ENCODE data around the gene ADARB1. TPM values are rescaled to one million over a fixed set of nuclear protein-coding genes. Genes with fewer than 3 reads are reported as not detected.
"Not testable (repeated sequence)": the region's sequence is repeated elsewhere in the genome, so short reads cannot be mapped to it uniquely, and the experiment has no call there.

Gene ADARB1
- total RNA-seq, 1 donor from 2014 or later, result 35.0 TPM

- intact Hi-C loops (cut with DNase I), result no loop called here
- DNase-seq (ENCODE audit: low spot score) (peak; percentile 82), ATAC-seq (peak; percentile 43)
Measured at GRCh38 chr21:45138199-45139002, 64.0 kb downstream of the ADARB1 start.

GRCh38 chr21:45139003-45139360 lies 64.6 kb downstream of the ADARB1 start:
- ATAC-seq; DNase-seq (ENCODE audit: low spot score); intact Hi-C loops (cut with DNase I): not testable (repeated sequence)

DNA sequence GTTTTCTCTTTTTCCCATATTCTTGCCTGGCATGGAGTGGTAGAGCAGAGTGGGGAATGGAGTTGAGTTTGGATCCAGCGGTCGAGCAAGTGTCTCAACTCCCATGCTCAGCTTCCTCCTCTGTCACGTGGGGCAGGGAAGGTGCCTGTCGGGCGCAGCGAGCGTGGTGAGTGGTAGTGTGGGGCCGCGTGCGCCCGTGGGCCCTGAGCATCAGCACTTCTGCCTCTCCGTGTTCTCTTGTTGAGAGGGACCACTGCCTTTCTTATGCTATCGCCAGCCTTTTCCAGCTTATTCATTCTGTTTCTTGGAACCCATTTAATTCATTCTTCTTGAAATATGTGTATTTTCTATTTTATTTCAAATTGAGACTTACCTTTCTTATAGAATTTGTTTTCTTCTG lies 65.1 kb downstream of the ADARB1 start:
- no peak for ATAC-seq
- intact Hi-C loops (cut with DNase I), result no loop called here
- peak; percentile 49 for DNase-seq (ENCODE audit: low spot score)

GRCh38 chr21:45140346-45140940 lies 66.1 kb downstream of the ADARB1 start:
- DNase-seq (ENCODE audit: low spot score) (peak; percentile 82), ATAC-seq (peak; percentile 89)
- intact Hi-C loops (cut with DNase I), result no loop called here

DNA sequence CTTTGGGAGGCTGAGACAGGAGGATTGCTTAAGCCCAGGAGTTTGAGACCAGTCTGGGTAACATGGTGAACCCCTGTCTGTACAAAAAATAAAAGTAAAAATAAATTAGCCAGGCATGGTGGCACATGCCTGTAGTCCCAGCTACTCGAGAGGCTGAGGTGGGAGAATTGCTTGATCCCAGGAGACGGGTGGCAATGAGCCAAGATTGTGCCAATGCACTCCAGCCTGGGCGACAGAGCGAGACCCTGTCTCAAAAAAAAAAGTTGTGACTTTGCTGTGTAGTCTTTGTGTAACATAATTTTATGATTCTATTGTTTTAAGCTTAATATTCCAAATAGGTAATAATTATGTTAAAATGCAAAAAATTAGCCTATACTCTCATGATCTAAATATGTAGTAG lies 66.6 kb downstream of the ADARB1 start:
- ATAC-seq; intact Hi-C loops (cut with DNase I): not testable (repeated sequence)
- peak; percentile 60 for DNase-seq (ENCODE audit: low spot score)

- DNase-seq (ENCODE audit: low spot score), result no peak
Measured at GRCh38 chr21:45141507-45141906, 67.1 kb downstream of the ADARB1 start.

DNA sequence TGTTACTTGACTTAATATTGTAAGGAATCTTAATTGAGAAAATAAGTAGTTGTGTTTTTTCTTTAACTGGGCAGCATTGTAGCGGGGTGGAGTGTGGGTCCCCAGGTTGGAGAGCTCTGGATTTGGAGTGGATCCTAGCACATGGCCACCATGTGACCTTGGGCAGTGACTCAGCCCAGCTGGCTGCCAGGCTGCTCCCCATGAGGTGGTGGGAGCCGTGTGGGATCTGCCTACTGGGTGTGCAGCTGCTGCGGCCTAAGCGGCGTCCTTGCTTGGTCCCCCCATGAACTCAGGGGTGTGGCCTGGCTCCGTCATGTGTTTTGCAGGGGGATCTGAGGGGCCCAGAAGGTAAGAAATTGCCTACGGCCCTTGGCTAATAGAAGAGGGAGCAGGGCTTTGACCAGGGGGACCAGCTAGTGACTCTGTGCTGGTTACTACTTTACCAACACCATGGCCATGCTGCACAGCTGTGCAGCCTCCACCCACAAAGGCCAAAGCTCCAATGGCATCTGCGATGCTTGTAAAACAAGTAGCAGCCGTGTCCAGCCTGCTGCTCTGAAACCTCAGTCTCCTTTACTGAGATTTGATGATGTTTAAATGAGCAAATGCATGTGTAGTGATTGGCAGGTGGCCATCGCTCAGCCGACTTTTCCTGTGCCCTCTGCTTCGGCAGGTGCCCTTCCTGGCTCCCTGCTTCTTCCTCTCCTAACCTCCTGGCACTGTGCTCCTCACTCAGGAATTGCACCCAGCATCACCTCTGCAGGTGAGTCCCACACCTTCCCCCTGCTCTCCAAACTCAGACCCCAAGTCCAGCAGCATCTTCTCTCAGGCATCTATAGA lies 68.3 kb downstream of the ADARB1 start:
- ATAC-seq (no peak), DNase-seq (ENCODE audit: low spot score) (no peak)
- intact Hi-C loops (cut with DNase I), result no loop called here

More at GRCh38 chr21:45141507-45141906, 67.1 kb downstream of the ADARB1 start:
- intact Hi-C loops (cut with DNase I), result no loop called here
- no peak for ATAC-seq

DNA sequence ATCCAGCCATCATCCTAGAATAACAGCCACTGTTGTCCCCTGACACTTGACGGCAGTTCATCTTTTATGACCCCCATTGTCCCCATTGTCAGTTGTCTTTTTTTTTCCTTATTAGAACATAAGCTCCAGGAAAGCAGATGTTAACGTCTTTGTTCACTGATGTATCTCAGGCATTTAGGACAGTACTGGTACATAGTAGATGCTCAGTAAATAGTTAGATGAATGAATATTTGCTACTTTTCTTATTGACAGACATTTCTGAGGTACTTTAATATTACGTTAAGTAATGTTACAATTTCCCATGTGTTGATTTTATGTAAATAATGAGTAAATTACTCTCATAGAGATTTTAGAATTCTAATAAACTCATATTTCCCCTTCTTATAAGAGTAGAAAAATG lies 69.5 kb downstream of the ADARB1 start:
- intact Hi-C loops (cut with DNase I), result no loop called here
- DNase-seq (ENCODE audit: low spot score), result no peak
- ATAC-seq, result no peak

DNA sequence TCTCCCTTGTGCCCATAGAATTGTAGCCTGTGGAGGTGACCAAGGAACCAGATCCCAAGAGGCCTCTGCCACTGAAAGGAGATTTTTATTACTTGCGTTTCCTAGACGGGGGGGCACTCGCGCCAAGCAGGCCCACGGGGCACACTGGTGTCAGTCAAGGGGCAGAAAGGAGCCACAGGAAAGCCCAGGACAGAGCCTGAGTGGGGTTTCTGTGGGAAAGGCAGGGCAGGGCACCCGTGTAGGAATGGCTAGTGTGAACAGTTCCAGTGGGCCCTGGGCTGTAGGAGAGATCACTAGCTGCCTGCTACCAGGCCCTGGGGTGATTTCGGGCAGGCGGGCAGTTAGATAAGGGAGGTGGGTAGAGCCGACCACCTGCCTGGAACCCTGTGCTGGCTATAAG lies 70.8 kb downstream of the ADARB1 start:
- no peak for DNase-seq (ENCODE audit: low spot score)
- no peak for ATAC-seq
- intact Hi-C loops (cut with DNase I), result no loop called here

GRCh38 chr21:45145846-45146245 lies 71.5 kb downstream of the ADARB1 start:
- intact Hi-C loops (cut with DNase I); DNase-seq (ENCODE audit: low spot score); ATAC-seq: not testable (repeated sequence)

GRCh38 chr21:45146306-45146705 lies 71.9 kb downstream of the ADARB1 start:
- intact Hi-C loops (cut with DNase I), result no loop called here

GRCh38 chr21:45146801-45147200 lies 72.4 kb downstream of the ADARB1 start:
- ATAC-seq (no peak), DNase-seq (ENCODE audit: low spot score) (peak; percentile 40)
- intact Hi-C loops (cut with DNase I), result no loop called here

More at GRCh38 chr21:45146306-45146705, 71.9 kb downstream of the ADARB1 start:
- DNase-seq (ENCODE audit: low spot score) (no peak), ATAC-seq (peak; percentile 59)

DNA sequence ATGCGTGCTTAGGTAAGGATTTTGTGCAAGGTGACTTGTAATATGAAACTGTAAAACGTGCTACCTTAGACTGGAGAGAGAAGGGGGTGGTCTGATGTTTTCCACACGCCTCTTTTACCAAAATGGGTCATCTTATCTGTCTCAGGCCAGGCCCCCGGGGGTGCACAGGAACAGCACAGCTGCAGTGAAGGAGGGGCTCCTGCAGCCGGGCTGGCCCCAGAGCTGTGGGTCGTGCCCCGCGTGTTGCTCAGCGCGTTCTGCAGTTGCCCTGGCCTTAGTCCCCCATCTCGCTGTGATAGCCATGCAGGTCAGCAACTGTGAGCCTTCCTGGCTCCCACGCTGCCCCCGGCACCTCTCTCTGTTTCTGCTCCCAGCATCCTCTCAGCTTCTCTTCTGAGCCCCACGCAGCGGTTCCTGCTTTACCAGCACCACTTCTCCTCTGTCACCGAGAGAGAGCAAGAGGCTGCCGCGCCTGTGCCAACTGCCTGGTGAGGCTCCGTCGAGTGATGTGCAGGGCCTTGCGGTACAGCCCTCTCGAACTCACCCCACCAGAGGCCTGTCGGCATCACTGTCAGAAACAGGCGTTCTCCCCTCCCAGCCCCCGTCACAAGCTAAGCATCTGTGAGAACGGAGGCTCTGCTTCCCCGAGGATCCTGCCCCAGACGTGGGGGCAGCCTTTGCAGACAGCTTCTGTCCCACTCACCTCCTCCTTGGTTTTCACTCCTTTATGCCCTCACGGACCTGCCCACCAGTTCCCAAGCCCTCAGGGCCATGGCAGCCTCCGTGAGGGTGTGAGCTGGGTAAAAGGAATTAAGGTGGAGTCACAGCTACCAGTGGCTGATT lies 73.3 kb downstream of the ADARB1 start:
- DNase-seq (ENCODE audit: low spot score), result peak; percentile 48
- no peak for ATAC-seq
- intact Hi-C loops (cut with DNase I), result no loop called here

DNA sequence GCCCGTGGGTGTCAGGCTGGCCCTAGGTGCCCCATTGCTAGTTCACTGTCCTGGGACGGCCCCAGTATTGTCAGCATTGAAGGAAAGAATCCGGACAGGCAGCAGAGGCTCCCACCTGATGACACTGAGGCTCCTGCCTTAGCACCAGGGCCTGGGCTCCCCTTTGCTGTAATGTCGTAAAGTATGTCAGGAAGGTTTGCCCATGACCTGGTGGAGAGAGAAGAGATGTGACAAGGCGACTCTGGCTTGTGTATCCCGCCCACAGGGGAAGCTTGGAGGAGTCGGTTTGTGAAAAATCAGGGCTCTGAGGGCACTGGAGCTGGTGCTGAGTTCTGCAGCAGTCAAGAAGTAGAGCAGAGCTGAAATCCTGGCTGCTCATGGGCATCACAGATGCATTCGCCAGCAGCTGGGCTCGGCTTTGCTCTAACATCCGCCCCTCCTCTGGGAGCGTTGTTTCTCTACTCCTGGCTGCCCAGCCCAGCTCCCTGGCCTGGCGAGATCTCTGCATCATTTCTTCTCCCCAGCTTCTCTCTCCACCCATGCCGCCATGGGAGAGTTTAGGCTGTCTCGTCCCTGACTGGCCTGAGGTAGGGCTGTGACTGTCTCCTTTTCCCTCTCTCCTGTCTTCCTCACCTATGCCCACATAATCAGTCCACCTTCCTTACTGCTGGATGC lies 74.1 kb downstream of the ADARB1 start:
- intact Hi-C loops (cut with DNase I), result no loop called here

DNA sequence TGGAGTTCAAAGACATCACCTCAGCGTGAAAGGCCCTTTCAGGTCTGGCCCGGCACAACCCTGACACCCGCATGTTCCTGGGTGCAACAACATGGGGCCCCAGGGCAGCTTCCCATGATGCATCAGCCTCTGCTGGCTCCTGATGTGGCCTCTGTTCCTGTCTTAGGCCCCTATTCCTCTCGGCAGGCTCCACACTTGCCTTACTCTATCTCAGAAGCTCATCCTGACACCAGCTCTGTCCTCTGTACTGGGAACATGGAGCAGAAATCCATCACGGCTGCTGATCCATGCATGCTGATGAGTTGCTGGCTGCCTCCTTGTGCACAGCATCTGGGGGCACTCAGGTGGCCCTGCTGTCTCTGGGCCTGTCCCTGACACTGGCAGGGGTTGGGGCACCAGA lies 74.6 kb downstream of the ADARB1 start:
- no peak for ATAC-seq
- intact Hi-C loops (cut with DNase I), result no loop called here
- DNase-seq (ENCODE audit: low spot score), result no peak

More for the DNA sequence above, 74.1 kb downstream of the ADARB1 start:
- ATAC-seq (no peak), DNase-seq (ENCODE audit: low spot score) (no peak)

DNA sequence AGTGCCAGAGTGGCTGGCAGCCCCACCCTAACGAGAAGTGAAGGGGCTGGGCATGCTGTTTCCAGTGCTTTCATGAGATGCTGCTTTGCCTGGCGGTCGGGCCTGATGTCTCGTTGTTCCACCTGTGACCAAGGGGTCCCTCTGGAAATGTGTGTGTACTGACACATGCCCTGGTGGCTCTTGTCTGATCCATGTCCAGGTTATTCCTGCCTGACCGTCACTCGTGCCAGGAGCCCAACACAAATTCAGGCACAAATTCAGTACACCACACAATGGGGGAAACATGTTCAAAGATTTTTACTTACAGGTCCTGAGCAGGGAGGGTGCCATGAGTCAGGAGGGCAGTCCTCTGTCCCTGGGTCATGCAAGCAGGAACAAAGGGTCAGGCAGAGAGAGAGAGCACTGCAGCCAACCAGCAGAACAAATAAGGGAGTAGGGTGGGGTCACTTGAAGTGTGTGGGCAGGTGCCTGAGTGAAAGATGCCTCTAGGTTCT lies 76.3 kb downstream of the ADARB1 start:
- intact Hi-C loops (cut with DNase I), result no loop called here
- ATAC-seq (peak; percentile 48), DNase-seq (ENCODE audit: low spot score) (no peak)

DNA sequence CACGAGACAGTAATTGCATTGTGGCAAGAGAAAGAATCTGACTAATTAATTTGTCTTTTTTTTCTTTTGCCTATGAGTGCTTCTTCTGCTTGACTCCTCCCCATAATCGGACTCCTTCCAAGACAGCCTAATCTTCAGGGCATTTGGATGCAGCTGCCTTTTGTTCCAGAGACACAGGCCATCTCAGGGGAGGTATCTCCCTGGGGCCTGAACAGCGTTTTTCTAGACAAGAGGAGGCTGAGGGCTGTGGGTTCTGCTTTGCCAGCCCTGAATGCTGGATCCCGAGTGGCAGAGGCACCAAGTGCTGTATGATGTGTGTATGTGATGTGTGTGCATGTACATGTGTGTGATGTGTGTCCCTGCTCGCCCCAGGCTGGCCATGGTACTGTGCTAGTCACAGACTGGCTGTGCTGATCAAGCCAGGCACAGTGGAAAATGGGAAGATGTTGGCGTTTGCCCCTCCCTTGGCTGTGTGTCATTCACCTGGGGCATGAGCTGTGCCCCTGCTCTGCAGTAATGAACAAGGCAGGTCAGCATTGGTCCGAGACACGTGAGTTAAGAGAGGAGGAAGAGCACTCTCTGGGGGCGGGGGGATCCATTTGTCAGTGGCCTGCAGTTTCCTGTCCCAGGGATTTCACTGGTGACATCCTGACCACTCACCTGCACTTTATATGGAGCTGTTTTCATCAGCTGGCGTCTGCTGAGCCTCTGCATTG lies 77.2 kb downstream of the ADARB1 start:
- intact Hi-C loops (cut with DNase I), result no loop called here
- DNase-seq (ENCODE audit: low spot score) (no peak), ATAC-seq (no peak)

Measured in sciatic nerve (tissue), 2 donors.